ENCODE data around the gene LMF1.

Gene LMF1

GRCh38 chr16:947255-947921 is 23.4 kb downstream of the LMF1 start:
- no peak for DNase-seq (ENCODE audit: low spot score)
- Histone ChIP-seq H3K9me3 (ENCODE audit: severe bottlenecking) (no peaks in the 10 kb centered on the region), H3K27ac (ENCODE audit: poor library complexity, severe bottlenecking) (no peak overlapping the region), H3K36me3 (ENCODE audit: low read depth) (no peaks in the 10 kb centered on the region), H3K4me1 (ENCODE audit: insufficient read depth, poor library complexity, severe bottlenecking) (no peaks in the 10 kb centered on the region), H3K4me3 (ENCODE audit: severe bottlenecking) (no peak overlapping the region), H3K27me3 (ENCODE audit: insufficient read depth, poor library complexity, severe bottlenecking) (no peaks in the 10 kb centered on the region)
- ATAC-seq (ENCODE audit: low read depth) = no peak
- no peak for TF ChIP-seq CTCF (IDR thresholded peaks at IDR 0.05; ENCODE audit: poor library complexity, severe bottlenecking)

GRCh38 chr16:946048-946395 is 24.8 kb downstream of the LMF1 start:
- H3K4me3 ChIP-seq (ENCODE audit: severe bottlenecking) = no peak overlapping the region
- peaks cover 4% of the 10 kb centered on the region for H3K9me3 ChIP-seq (ENCODE audit: severe bottlenecking)
- no peak for TF ChIP-seq CTCF (IDR thresholded peaks at IDR 0.05; ENCODE audit: poor library complexity, severe bottlenecking)
- H3K4me1 ChIP-seq (ENCODE audit: insufficient read depth, poor library complexity, severe bottlenecking) = no peaks in the 10 kb centered on the region
- DNase-seq (ENCODE audit: low spot score) (no peak), ATAC-seq (ENCODE audit: low read depth) (no peak)
- no peaks in the 10 kb centered on the region for H3K27me3 ChIP-seq (ENCODE audit: insufficient read depth, poor library complexity, severe bottlenecking)
- H3K27ac ChIP-seq (ENCODE audit: poor library complexity, severe bottlenecking) = no peak overlapping the region
- H3K36me3 ChIP-seq (ENCODE audit: low read depth) = no peaks in the 10 kb centered on the region

GRCh38 chr16:945271-946047 is 25.3 kb downstream of the LMF1 start:
- Histone ChIP-seq H3K4me3 (ENCODE audit: severe bottlenecking) (no peak overlapping the region), H3K4me1 (ENCODE audit: insufficient read depth, poor library complexity, severe bottlenecking) (no peaks in the 10 kb centered on the region), H3K27ac (ENCODE audit: poor library complexity, severe bottlenecking) (no peak overlapping the region), H3K9me3 (ENCODE audit: severe bottlenecking) (peaks cover 7% of the 10 kb centered on the region), H3K36me3 (ENCODE audit: low read depth) (no peaks in the 10 kb centered on the region), H3K27me3 (ENCODE audit: insufficient read depth, poor library complexity, severe bottlenecking) (no peaks in the 10 kb centered on the region)
- DNase-seq (ENCODE audit: low spot score) (no peak), ATAC-seq (ENCODE audit: low read depth) (no peak)
- TF ChIP-seq CTCF (IDR thresholded peaks at IDR 0.05; ENCODE audit: poor library complexity, severe bottlenecking) = no peak

- no peak for TF ChIP-seq CTCF (IDR thresholded peaks at IDR 0.05; ENCODE audit: poor library complexity, severe bottlenecking)
- peaks cover 7% of the 10 kb centered on the region for H3K9me3 ChIP-seq (ENCODE audit: severe bottlenecking)
- no peaks in the 10 kb centered on the region for H3K27me3 ChIP-seq (ENCODE audit: insufficient read depth, poor library complexity, severe bottlenecking)
- DNase-seq (ENCODE audit: low spot score) (no peak), ATAC-seq (ENCODE audit: low read depth) (no peak)
- H3K36me3 ChIP-seq (ENCODE audit: low read depth) = no peaks in the 10 kb centered on the region
- no peaks in the 10 kb centered on the region for H3K4me1 ChIP-seq (ENCODE audit: insufficient read depth, poor library complexity, severe bottlenecking)
- H3K4me3 ChIP-seq (ENCODE audit: severe bottlenecking) = no peak overlapping the region
- no peak overlapping the region for H3K27ac ChIP-seq (ENCODE audit: poor library complexity, severe bottlenecking)
Measured at GRCh38 chr16:943971-944370, 26.8 kb downstream of the LMF1 start.

All from RWPE2 (cell line).